Progenitor cell of endocrine pancreas (in vitro differentiated cells): ENCODE data around the gene TNPO3. TPM values are rescaled to one million over a fixed set of nuclear protein-coding genes. Genes with fewer than 3 reads are reported as not detected.
"Not testable (repeated sequence)": the region's sequence is repeated elsewhere in the genome, so short reads cannot be mapped to it uniquely, and the experiment has no call there.

ENCODE experiments used
- DNase-seq: peaks from one replicate; pipeline ENCODE4 v3.0.0; 2021; ENCODE audit warnings: low spot score; ENCODE audit not compliant: unreplicated experiment
- H3K27ac Mint-ChIP-seq: 2 replicates; pipeline ENCODE4 v1.8.0; 2021; ENCODE audit warnings: mild to moderate bottlenecking, moderate library complexity, mixed read lengths
- H3K27me3 Mint-ChIP-seq: 2 replicates; pipeline ENCODE4 v1.8.0; 2021; ENCODE audit warnings: mixed read lengths
- H3K36me3 Mint-ChIP-seq: 2 replicates; pipeline ENCODE4 v1.8.0; 2022; ENCODE audit warnings: mixed read lengths; ENCODE audit not compliant: insufficient read depth
- H3K4me1 Mint-ChIP-seq: 2 replicates; pipeline ENCODE4 v1.8.0; 2021; ENCODE audit warnings: low read depth, mixed read lengths
- H3K4me3 Mint-ChIP-seq: 2 replicates; pipeline ENCODE4 v1.8.0; 2021; ENCODE audit warnings: low read depth, mild to moderate bottlenecking, moderate library complexity, mixed read lengths
- H3K9me3 Mint-ChIP-seq: 2 replicates; pipeline ENCODE4 v1.8.0; 2021; ENCODE audit warnings: low read depth, mixed read lengths
- total RNA-seq: library from RNA; stranded (reverse); gene quantifications from 2 replicates; pipeline ENCODE4 v1.2.1, GENCODE V29; 2021
- TF ChIP-seq, protein P1 (sequence below): fragments of 200-600 bp; sonication (generic); IDR thresholded peaks from one replicate; pipeline ENCODE4 v1.5.0; 2021; ENCODE audit warnings: antibody characterized with exemption, mild to moderate bottlenecking; ENCODE audit not compliant: unreplicated experiment

TNPO3 gene
- total RNA-seq, 1 donor from 2014 or later: 44.8 TPM

DNA sequence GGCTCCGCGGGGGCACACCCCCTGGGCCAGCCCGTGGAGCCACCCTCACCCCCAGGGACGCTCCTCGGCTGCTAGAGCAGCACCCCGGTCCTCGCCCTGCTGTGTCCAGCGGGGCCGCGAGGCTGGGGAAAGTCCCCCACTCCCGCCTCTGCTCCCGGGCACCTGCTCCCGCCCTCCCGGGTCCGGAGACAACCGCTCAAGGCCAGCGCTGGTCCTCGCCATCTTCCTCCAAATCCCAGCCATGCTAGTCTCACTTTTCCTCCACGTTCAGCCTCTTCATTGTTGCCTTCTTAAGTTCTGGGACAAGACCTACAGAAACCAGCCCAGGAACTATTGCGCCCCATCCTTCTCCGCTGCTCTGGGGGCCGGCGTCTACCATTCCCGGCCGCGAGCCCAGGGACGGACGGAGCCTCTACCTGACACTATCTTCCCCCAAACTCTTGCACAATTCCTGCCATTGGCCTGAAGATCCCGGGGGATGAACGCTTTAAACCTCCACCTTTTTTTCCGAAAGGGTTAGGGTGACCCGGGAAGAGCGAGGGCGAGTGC is 139.6 kb downstream of the TNPO3 start:
- no peaks in the 10 kb centered on the region for H3K36me3 Mint-ChIP-seq
- no peaks in the 10 kb centered on the region for H3K9me3 Mint-ChIP-seq
- peaks cover 63% of the 10 kb centered on the region for H3K27me3 Mint-ChIP-seq
- H3K4me1 Mint-ChIP-seq: peaks cover 4% of the 10 kb centered on the region
- no peak overlapping the region for H3K27ac Mint-ChIP-seq
- TF ChIP-seq, protein P1, sequence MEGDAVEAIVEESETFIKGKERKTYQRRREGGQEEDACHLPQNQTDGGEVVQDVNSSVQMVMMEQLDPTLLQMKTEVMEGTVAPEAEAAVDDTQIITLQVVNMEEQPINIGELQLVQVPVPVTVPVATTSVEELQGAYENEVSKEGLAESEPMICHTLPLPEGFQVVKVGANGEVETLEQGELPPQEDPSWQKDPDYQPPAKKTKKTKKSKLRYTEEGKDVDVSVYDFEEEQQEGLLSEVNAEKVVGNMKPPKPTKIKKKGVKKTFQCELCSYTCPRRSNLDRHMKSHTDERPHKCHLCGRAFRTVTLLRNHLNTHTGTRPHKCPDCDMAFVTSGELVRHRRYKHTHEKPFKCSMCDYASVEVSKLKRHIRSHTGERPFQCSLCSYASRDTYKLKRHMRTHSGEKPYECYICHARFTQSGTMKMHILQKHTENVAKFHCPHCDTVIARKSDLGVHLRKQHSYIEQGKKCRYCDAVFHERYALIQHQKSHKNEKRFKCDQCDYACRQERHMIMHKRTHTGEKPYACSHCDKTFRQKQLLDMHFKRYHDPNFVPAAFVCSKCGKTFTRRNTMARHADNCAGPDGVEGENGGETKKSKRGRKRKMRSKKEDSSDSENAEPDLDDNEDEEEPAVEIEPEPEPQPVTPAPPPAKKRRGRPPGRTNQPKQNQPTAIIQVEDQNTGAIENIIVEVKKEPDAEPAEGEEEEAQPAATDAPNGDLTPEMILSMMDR: no peak
- DNase-seq: no peak
- peak overlapping the region; percentile 35 for H3K4me3 Mint-ChIP-seq

- Mint-ChIP-seq H3K9me3 (no peaks in the 10 kb centered on the region), H3K4me3 (no peak overlapping the region), H3K27me3 (peaks cover 57% of the 10 kb centered on the region), H3K36me3 (no peaks in the 10 kb centered on the region), H3K27ac (no peak overlapping the region), H3K4me1 (peaks cover 6% of the 10 kb centered on the region)
- TF ChIP-seq, protein P1: no peak
- DNase-seq: no peak
Measured at GRCh38 chr7:128914566-128915151, 140.3 kb downstream of the TNPO3 start.

GRCh38 chr7:128913870-128914565 is 140.9 kb downstream of the TNPO3 start:
- Mint-ChIP-seq H3K4me3 (no peak overlapping the region), H3K36me3 (no peaks in the 10 kb centered on the region), H3K9me3 (no peaks in the 10 kb centered on the region), H3K27me3 (peaks cover 56% of the 10 kb centered on the region), H3K27ac (no peak overlapping the region), H3K4me1 (peaks cover 9% of the 10 kb centered on the region)
- TF ChIP-seq, protein P1: no peak
- DNase-seq: no peak

GRCh38 chr7:128912709-128913495 is 142.0 kb downstream of the TNPO3 start:
- H3K27ac Mint-ChIP-seq, DNase-seq, H3K9me3 Mint-ChIP-seq, H3K4me1 Mint-ChIP-seq, H3K4me3 Mint-ChIP-seq, H3K36me3 Mint-ChIP-seq: not testable (repeated sequence)
- H3K27me3 Mint-ChIP-seq: peaks cover 49% of the 10 kb centered on the region

- no peak overlapping the region for H3K4me3 Mint-ChIP-seq
- H3K27ac Mint-ChIP-seq: no peak overlapping the region
- peaks cover 46% of the 10 kb centered on the region for H3K27me3 Mint-ChIP-seq
- no peak for DNase-seq
- H3K36me3 Mint-ChIP-seq: no peaks in the 10 kb centered on the region
- peaks cover 9% of the 10 kb centered on the region for H3K4me1 Mint-ChIP-seq
- no peaks in the 10 kb centered on the region for H3K9me3 Mint-ChIP-seq
- TF ChIP-seq, protein P1: no peak
Measured at GRCh38 chr7:128912281-128912680, 142.6 kb downstream of the TNPO3 start.
